CD4-positive, alpha-beta T cell treated with Interleukin-17A for 1 hour (primary cell): ENCODE results near the gene SMURF2.

Experiments used
- DNase-seq: peaks from one replicate; pipeline ENCODE4 v3.0.0-alpha.2; 2020

SMURF2 gene

GRCh38 chr17:64499805-64500486, 162.2 kb downstream of the SMURF2 start:
- DNase-seq = peak; percentile 39

- DNase-seq = peak; percentile 37
These were observed 163.6 kb downstream of the SMURF2 start for GRCh38 chr17:64498308-64499203.

- DNase-seq = no peak
These were observed 164.5 kb downstream of the SMURF2 start for GRCh38 chr17:64497565-64498035.

GRCh38 chr17:64496786-64497564, 165.1 kb downstream of the SMURF2 start, which contains the start of gene POLG2:
Gene POLG2, minus strand, starts transcription at chr17:64497054. Its CDS starts 86 bp downstream, at chr17:64496968.
- DNase-seq = peak; percentile 96

- DNase-seq = peak; percentile 30
These were observed 165.7 kb downstream of the SMURF2 start for GRCh38 chr17:64496348-64496785.
